ENCODE data around the gene SYNE3.

The SYNE3 gene

GRCh38 chr14:95541346-95541745, 24.9 kb upstream of the SYNE3 start:
- DNase-seq (ENCODE audit: low read depth) = no peak

DNA sequence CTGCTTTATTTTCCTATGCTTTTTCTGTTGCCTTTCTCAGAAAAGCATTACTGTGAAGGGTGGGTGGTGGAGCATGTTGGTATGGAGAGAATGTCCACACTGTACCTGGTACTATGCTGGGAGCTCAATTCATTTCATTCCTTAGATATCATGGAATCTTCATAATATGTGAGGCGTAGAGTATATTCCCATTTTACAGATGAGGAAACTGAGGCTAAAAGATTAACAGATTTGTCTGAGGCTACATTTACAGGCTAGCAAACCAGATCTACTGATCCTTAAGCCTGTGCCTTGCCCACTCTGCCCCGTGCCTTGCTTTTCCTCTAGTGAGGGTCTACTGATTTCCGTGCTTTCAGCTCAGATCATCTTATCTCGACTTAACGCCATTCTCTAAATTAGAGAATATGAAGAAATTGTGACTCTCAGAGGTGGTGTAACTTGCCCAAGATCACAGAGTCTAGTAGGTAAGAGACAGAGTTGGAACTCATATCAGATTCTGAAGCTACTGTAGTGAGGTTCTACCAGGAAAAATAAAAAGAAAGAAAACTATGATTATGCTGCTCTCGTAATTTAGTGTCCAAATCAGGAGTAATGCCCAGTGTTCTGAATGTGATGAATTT, 23.9 kb upstream of the SYNE3 start:
- no peak for DNase-seq (ENCODE audit: low read depth)

DNA sequence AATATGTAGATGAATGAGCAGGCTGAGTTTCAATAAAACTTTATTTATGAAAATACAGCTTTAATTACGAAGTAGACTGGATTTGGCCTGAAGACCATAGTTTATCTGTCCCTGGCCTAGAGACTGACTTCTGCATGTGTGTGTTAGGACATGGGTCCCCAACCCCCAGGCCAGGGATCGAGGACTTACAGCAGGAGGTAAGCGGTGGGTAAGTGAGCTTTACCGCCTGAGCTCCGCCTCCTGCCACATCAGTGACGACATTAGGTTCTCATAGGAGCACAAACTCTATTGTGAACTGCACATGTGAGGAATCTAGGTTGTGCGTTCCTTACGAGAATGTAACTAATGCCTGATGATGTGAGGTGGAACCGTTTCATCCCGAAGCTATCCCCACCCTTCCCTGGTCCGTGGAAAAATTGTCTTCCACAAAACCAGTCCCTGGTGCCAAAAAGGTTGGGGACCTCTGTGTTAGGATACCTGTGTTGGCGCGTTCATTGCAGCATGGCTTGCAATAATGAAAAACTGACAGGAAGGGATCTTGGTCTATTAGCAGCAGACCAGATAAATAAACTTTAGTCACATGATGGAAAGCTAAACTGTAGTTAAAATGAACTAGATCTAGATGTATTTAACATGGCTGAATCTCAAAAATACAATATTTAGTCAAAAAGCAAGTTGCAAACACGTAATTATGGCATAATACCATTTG, 22.5 kb upstream of the SYNE3 start:
- DNase-seq (ENCODE audit: low read depth) = no peak

- DNase-seq (ENCODE audit: low read depth) = no peak
Measured at GRCh38 chr14:95537298-95538089, 21.0 kb upstream of the SYNE3 start.

- no peak for DNase-seq (ENCODE audit: low read depth)
Measured at GRCh38 chr14:95536671-95537070, 20.2 kb upstream of the SYNE3 start.

- DNase-seq (ENCODE audit: low read depth) = no peak
Measured at GRCh38 chr14:95536036-95536593, 19.7 kb upstream of the SYNE3 start.

DNA sequence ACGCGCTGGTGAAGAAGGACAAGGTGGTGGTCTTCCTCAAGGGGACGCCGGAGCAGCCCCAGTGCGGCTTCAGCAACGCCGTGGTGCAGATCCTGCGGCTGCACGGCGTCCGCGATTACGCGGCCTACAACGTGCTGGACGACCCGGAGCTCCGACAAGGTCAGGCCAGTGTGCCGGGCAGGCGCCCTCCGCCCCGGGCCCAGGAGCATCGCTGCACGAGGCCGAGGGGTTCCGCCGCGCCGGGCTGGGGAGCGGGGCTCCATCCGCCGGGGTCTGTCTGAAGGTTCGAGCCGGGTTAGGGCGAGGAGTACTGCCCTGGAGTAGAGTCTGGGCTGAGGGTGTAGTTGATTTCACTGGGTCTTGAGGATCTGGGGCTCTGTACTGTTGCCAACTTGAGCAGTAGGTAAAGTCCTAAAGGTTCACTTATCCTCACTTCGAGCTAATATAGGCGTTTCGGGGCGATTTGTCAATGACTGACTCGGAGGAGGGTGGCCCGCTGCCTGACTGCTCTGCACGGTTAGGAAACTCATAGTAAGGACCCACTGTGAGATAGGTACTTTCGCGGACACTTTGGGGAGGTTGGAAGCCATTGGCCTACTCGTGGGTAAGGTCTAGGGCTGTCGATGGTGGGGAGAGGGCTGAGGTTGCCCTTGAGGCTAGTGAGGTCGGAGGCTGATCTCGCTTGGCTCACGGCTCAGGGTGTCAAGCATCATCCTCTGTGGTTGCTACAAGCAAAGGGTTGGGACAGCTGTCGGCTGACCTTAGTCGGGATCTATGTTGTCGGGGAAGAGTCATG, 19.0 kb upstream of the SYNE3 start:
- no peak for DNase-seq (ENCODE audit: low read depth)

- DNase-seq (ENCODE audit: low read depth) = peak; percentile 100
Measured at GRCh38 chr14:95534299-95535225, 18.1 kb upstream of the SYNE3 start, which contains the start of gene GLRX5. Gene GLRX5, plus strand, starts transcription at chr14:95535050. Its CDS starts 40 bp downstream, at chr14:95535090.

GRCh38 chr14:95533822-95534221, 17.4 kb upstream of the SYNE3 start:
- no peak for DNase-seq (ENCODE audit: low read depth)

DNA sequence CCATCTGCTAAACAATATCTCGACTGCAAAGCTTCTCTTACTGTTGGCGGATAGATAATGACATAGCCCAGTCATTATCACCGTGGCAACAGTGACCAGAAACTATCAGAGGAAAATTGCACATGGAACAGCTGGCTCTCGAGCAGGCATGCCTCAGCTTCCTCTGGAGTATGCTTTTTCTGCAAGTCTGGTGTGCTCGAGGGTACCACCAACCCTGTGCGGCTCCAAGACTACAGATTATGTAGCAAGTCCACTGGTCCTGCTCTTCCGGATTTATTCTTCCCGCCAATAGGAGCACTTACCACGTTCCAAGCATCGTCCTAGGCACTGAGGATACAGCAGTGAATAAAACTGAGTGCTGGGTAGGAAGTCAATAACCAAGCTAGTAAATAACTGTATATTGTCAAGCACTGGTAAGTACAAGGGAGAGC, 17.0 kb upstream of the SYNE3 start:
- no peak for DNase-seq (ENCODE audit: low read depth)

DNA sequence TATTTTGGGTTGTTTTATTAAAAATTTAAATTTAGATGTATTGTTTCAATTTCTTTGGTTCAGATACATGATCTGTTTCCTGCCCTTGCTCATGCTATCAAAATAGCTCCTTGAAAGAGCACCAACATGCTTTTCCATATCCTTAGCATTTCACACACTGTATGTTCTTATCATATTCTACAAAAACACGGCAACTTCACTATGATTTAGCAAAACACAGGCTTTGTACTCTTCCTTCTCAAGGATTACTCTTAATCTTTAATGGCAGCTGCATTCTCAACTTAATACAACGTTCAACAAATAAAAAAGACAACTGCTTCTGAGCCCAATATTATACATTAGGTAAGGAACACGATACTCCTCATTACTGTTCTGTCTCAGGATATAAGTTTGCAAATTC, 15.5 kb upstream of the SYNE3 start:
- no peak for DNase-seq (ENCODE audit: low read depth)

DNA sequence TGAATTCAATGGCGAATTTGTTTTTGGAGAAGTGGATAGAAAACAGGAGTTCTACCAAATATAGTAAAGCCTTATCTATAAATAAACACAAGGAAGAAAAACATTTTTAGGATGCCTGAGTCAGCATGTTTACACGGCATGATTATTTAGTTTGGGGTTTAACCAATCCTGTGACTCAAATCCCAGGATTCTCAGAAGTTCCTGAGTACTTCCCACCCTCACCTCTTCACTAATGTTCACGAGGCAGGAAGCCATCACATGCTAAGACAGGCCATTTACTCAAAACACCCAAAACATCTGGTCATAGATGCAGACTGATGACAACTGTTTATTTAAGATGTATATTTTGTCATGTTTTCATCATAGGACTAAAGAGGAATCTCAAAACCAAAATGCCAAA, 15.0 kb upstream of the SYNE3 start:
- no peak for DNase-seq (ENCODE audit: low read depth)

DNA sequence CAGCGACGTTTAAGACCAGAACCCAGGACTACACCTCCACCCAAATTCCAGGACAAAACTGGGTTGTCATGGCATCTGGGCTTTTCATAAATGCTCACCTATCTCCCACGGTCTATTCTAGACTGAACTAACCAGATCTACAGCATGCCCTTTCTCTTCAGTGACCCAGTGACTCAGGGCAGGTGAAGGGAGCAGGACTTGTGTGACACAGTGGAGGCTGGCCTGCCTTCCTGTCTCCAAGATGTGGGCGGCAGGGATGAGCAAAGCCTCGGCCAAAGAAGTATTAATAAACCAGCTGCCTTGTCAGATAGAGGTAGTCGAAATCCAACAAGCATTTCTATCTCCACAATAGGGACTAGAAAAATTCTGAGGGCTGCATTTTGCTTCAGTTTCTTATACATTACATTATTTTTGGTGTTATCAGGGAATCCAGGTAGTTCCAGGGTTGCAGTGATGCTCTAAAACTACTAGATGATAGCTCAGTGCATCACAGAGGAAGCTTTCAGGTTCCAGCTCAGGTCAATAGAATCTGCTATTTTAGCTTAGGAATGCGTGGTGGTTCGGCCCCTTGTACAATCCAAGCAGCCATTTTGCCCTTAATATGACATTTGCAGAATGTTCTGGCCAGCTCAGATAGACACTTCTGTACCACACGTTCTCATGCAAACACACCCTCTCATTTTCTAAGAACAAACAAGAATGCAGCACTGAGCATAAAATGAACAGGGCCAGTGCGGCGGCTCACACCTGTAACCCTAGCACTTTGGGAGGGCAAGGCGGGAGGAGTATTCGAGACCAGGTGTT, 14.2 kb upstream of the SYNE3 start:
- DNase-seq (ENCODE audit: low read depth) = no peak

- no peak for DNase-seq (ENCODE audit: low read depth)
Measured at GRCh38 chr14:95529216-95529615, 12.8 kb upstream of the SYNE3 start.

DNA sequence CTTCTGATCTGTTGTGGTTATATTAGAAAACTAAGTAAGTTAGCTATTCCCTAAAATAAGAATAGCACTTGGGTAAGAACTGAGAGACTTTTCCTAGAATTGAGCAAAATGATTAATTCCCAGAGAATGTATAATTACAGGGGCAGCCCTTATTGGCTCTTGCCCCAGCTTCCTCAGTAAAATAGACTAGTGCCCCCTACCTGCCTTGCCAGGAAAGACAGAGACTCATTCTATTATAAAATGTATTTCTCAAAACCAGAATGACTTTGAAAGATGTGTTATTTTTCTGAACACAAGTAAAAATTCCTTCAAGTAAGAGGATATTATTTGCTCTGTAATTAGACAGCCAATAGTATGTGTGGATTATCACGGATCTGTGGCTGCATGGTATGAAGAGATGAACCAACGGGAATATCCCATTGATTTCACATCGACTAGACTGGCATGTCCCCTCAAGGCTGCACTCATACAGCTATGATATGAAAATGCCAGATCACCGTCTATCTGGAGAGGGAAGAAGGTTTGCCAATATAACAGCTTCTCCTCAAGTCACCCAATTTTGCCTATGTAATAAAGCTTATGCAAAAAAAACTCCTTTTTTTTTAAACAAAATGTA, 11.0 kb upstream of the SYNE3 start:
- no peak for DNase-seq (ENCODE audit: low read depth)

- no peak for DNase-seq (ENCODE audit: low read depth)
Measured at GRCh38 chr14:95526483-95527386, 10.3 kb upstream of the SYNE3 start.

DNA sequence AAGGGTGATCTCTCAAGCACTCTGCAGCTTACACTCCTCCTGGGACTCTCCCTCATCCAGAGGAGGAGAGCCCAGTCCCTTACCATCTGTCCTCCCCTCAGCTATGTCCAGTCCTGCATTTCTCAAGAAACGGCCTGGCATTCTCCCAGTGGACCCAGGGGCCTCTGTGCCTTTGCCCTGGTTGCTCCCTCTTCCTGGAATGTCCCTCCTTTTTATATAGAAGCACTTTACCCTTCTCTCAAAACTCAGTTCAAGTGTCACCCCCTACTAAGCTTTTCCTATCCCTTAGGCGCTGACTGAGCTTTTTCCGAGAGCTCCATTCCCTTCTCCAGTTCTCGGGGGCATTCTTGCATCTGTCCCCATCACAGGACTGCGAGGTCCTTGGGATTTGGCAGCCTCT, 9.5 kb upstream of the SYNE3 start:
- no peak for DNase-seq (ENCODE audit: low read depth)

Data from fibroblast of the conjunctiva (primary cell).